Activated CD8-positive, alpha-beta memory T cell treated with anti-CD3 and anti-CD28 coated beads, Interleukin-2, amount 50 U/mL, for 1 hour (primary cell): ENCODE measurements around the gene DNLZ.
"Not testable (repeated sequence)": the region's sequence is repeated elsewhere in the genome, so short reads cannot be mapped to it uniquely, and the experiment has no call there.

Experiments
- DNase-seq: peaks from one replicate; pipeline ENCODE4 v3.0.0-alpha.2; 2020; ENCODE audit errors: extremely low read depth

DNLZ gene

GRCh38 chr9:136359774-136360718 lies 3.5 kb downstream of the DNLZ start:
- DNase-seq = no peak

- no peak for DNase-seq
Measured at GRCh38 chr9:136358888-136359287, 4.7 kb downstream of the DNLZ start.

- DNase-seq = no peak
Measured at GRCh38 chr9:136358016-136358415, 5.5 kb downstream of the DNLZ start.

GRCh38 chr9:136357202-136357725 lies 6.3 kb downstream of the DNLZ start:
- no peak for DNase-seq

GRCh38 chr9:136355616-136356557 lies 7.7 kb downstream of the DNLZ start:
- no peak for DNase-seq

GRCh38 chr9:136354592-136355085 lies 8.9 kb downstream of the DNLZ start:
- DNase-seq = no peak

GRCh38 chr9:136353757-136354488 lies 9.6 kb downstream of the DNLZ start:
- DNase-seq = no peak

GRCh38 chr9:136353088-136353487 lies 10.5 kb downstream of the DNLZ start:
- no peak for DNase-seq

GRCh38 chr9:136352682-136353081 lies 10.9 kb downstream of the DNLZ start:
- DNase-seq = no peak

GRCh38 chr9:136351868-136352267 lies 11.7 kb downstream of the DNLZ start:
- not testable (repeated sequence) for DNase-seq

GRCh38 chr9:136351252-136351800 lies 12.2 kb downstream of the DNLZ start:
- DNase-seq = no peak

- DNase-seq = no peak
Measured at GRCh38 chr9:136349546-136349945, 14.0 kb downstream of the DNLZ start.

- DNase-seq = no peak
Measured at GRCh38 chr9:136348691-136349090, 14.9 kb downstream of the DNLZ start.

- no peak for DNase-seq
Measured at GRCh38 chr9:136347472-136348256, 15.9 kb downstream of the DNLZ start.

- no peak for DNase-seq
Measured at GRCh38 chr9:136346927-136347465, 16.5 kb downstream of the DNLZ start.

- DNase-seq = no peak
Measured at GRCh38 chr9:136346157-136346481, 17.4 kb downstream of the DNLZ start.

- DNase-seq = no peak
Measured at GRCh38 chr9:136345281-136346156, 18.0 kb downstream of the DNLZ start.

GRCh38 chr9:136344544-136345280 lies 18.8 kb downstream of the DNLZ start:
- no peak for DNase-seq
